ENCODE results near the gene FASN. TPM values are rescaled to one million over a fixed set of nuclear protein-coding genes. Genes with fewer than 3 reads are reported as not detected.
"Not testable (repeated sequence)": the region's sequence is repeated elsewhere in the genome, so short reads cannot be mapped to it uniquely, and the experiment has no call there.

The FASN gene
- 276 and 279 TPM in 2 replicates for total RNA-seq
- polyA plus RNA-seq: 61.8 and 85.9 TPM in 2 replicates

DNA sequence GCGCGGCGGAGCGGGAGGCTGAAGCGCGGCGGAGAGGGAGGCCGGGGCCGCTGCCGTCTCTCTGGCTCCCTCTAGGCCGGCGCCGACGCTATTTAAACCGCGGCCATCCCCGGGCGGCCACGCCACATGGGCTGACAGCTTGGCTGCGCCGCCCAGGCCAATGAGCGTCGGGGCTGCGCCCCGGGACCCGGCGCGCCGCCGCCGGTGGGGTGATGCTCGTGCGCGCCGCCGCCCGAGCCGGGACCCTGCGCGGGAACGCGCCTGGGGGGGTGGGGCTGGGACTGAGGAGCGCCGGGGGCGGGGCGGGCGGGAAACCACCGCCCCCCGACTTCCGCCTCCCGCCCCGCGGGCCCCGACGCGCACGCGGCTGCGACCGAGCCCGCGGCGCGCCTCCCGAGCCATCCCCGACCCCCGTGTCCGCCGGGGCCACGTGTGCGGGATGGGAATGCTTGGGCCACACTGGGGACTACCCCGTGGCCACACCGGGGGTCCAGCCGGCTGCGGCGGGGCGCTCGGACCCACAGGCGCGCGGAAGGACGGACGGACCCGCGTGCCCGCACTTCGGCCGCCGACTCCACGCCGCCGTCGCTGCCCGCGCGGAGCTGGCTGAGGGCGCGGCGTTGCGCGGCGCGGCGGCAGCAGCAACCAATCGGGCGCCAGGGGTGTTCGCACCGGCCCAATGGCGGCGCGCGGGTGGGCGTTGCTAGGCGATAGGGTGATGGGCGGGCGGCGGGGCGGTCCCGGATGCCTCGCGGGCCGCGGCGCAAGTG is at the start of gene FASN:
TSS of gene FASN (minus strand) at position 68 of the 770 bp plus-strand sequence. CDS start 1,791 bp downstream, outside the sequence.
- peaks cover 15% of the 10 kb centered on the region for H3K36me3 ChIP-seq
- peaks cover 12% of the 10 kb centered on the region for H3K4me1 ChIP-seq (ENCODE audit: low read depth)
- H3K9me3 ChIP-seq (ENCODE audit: low read depth): no peaks in the 10 kb centered on the region
- peak within 1 kb of the TSS; percentile 98 for H3K27ac ChIP-seq
- TF ChIP-seq, protein P1, sequence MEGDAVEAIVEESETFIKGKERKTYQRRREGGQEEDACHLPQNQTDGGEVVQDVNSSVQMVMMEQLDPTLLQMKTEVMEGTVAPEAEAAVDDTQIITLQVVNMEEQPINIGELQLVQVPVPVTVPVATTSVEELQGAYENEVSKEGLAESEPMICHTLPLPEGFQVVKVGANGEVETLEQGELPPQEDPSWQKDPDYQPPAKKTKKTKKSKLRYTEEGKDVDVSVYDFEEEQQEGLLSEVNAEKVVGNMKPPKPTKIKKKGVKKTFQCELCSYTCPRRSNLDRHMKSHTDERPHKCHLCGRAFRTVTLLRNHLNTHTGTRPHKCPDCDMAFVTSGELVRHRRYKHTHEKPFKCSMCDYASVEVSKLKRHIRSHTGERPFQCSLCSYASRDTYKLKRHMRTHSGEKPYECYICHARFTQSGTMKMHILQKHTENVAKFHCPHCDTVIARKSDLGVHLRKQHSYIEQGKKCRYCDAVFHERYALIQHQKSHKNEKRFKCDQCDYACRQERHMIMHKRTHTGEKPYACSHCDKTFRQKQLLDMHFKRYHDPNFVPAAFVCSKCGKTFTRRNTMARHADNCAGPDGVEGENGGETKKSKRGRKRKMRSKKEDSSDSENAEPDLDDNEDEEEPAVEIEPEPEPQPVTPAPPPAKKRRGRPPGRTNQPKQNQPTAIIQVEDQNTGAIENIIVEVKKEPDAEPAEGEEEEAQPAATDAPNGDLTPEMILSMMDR (IDR thresholded peaks at IDR 0.05; ENCODE audit: low read depth, low read length): peak; percentile 32
- no peaks in the 10 kb centered on the region for H3K27me3 ChIP-seq
- H3K4me3 ChIP-seq: peak within 1 kb of the TSS; percentile 90
- DNase-seq (ENCODE audit: low read depth in 1 of 2, low spot score in 1 of 2): peak; percentile 98

DNA sequence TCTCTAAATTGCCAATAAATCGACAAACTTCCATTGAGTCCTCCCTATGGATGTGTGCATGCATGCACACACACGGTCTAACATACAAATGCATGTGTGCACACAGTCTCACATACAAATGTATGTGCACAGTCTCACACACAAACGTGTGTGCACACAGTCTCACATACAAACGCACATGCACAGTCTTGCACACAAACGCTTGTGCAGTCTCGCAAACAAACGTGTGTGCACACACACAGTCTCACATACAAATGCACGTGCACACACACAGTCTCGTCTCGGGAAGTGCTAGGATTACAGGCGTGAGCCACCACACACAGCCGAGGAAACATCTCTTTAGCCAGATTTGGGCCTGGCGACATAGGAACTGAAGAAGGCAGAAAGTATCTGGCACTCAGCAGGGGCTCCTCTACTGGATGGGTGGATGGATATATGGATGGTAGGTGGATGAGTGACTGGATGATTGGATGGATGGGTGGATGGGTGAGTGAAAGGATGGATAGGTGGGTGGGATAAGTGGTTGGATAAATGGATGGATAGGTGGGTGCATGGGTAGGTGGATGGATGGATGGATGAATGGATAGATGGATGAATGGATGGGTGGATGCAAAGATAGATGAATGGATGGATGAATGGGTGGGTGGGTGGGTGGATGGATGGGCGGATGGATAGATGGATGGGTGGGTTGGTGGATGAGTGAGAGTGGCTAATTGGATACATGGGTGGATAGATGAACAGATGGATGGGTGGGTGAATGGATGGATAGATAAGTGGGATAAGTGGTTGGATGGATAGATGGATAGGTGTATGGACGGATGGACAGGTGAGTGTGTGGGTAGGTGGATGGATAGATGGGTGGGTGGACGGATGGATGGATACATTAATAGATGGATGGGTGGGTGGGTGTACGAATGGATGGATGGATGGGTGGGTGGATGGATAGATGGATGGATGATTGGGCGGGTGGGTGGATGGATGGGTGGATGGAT is 48.9 kb upstream of the FASN start:
- Histone ChIP-seq H3K27ac (no peak overlapping the region), H3K4me1 (ENCODE audit: low read depth) (no peaks in the 10 kb centered on the region), H3K4me3 (no peak overlapping the region), H3K9me3 (ENCODE audit: low read depth) (no peaks in the 10 kb centered on the region), H3K27me3 (peaks cover 7% of the 10 kb centered on the region), H3K36me3 (no peaks in the 10 kb centered on the region)
- no peak for DNase-seq (ENCODE audit: low read depth in 1 of 2, low spot score in 1 of 2)
- TF ChIP-seq, protein P1 (IDR thresholded peaks at IDR 0.05; ENCODE audit: low read depth, low read length): no peak

DNA sequence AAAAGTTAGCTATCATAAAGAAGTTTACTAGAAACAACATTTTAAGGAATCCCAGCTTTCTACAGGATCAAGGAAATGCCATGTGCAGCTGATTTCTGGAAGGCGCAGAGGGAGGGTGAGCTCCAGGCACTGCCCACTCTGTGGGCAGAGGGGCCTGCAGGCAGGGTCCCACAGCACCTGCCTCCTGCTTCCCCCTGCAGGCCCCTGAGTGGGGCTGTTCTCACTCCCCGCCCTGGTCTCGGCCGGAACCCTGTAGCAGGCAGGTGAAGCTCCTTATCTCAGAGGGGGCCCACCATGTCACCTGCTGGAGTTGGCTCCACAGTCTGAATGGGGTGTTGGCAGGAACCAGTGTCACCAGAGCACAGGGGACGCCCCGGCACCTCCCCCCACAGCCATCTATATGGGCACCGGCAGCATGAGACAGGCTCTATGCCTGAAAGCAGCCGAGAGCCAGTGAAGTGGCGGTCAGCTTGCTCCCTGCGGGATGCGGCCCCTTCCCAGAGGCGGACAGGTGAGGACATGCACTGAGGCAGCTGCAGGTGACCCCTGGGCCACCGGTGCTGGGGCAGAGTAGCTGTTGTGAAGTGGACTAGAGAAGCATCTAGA is 47.6 kb upstream of the FASN start:
- Histone ChIP-seq H3K4me3 (no peak overlapping the region), H3K4me1 (ENCODE audit: low read depth) (no peaks in the 10 kb centered on the region), H3K36me3 (no peaks in the 10 kb centered on the region), H3K27me3 (peaks cover 4% of the 10 kb centered on the region), H3K9me3 (ENCODE audit: low read depth) (no peaks in the 10 kb centered on the region), H3K27ac (no peak overlapping the region)
- TF ChIP-seq, protein P1 (IDR thresholded peaks at IDR 0.05; ENCODE audit: low read depth, low read length): no peak
- DNase-seq (ENCODE audit: low read depth in 1 of 2, low spot score in 1 of 2): no peak

DNA sequence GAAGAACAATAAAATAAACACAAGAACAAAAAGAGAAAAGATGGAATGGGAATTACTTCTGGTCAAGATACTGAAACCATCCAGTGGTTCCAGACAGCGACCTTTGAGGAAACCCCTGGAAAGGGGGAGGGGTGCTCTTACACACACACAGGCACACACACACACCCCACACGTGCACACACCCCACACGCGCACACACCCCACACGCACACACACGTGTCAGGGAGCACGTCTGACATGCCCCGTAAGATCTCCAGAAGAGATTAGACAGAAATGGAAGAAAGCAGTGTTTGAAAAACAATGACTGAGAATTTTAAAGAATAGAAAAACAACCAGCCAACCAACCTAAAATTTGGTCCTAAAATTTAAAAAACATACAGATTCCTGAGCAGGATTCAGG is 45.3 kb upstream of the FASN start:
- no peaks in the 10 kb centered on the region for H3K4me1 ChIP-seq (ENCODE audit: low read depth)
- H3K27ac ChIP-seq: no peak overlapping the region
- DNase-seq (ENCODE audit: low read depth in 1 of 2, low spot score in 1 of 2): no peak
- no peaks in the 10 kb centered on the region for H3K9me3 ChIP-seq (ENCODE audit: low read depth)
- no peaks in the 10 kb centered on the region for H3K36me3 ChIP-seq
- H3K4me3 ChIP-seq: no peak overlapping the region
- TF ChIP-seq, protein P1 (IDR thresholded peaks at IDR 0.05; ENCODE audit: low read depth, low read length): no peak
- H3K27me3 ChIP-seq: no peaks in the 10 kb centered on the region

DNA sequence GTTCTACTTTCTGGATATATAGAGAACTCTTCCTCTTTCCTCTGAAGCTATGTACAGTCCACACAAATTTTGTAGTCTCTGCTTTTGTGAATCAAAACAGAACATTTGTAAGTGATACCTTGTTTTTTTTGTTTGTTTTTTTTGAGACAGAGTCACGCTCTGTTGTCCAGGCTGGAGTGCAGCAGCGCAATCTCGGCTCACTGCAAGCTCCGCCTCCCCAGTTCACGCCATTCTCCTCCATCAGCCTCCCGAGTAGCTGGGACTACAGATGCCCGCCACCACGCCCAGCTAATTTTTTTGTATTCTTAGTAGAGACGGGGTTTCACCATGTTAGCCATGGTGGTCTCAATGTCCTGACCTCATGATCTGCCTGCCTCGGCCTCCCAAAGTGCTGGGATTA is 41.9 kb upstream of the FASN start:
- not testable (repeated sequence) for DNase-seq (ENCODE audit: low read depth in 1 of 2, low spot score in 1 of 2); H3K36me3 ChIP-seq; H3K27ac ChIP-seq

More for the DNA sequence above, 41.9 kb upstream of the FASN start:
- not testable (repeated sequence) for H3K9me3 ChIP-seq (ENCODE audit: low read depth); H3K4me1 ChIP-seq (ENCODE audit: low read depth); H3K4me3 ChIP-seq; H3K27me3 ChIP-seq

All from cardiac muscle cell (in vitro differentiated cells and primary cell).